ENCODE results near the gene DDAH1. TPM values are rescaled to one million over a fixed set of nuclear protein-coding genes. Genes with fewer than 3 reads are reported as not detected.
"Not testable (repeated sequence)": the region's sequence is repeated elsewhere in the genome, so short reads cannot be mapped to it uniquely, and the experiment has no call there.

Gene DDAH1
- total RNA-seq (72.0 and 75.2 TPM in 2 replicates), polyA plus RNA-seq (37.4 and 44.0 TPM in 2 replicates), polyA minus RNA-seq (69.4 and 83.6 TPM in 2 replicates), Bru-seq, nascent RNA (percentile 97 among the genes with signal in this experiment), BruChase-seq, experiment 1, labeled RNA remaining after a 6-hour chase (percentile 91 among the genes with signal in this experiment), BruChase-seq, experiment 2, labeled RNA remaining after a 2-hour chase (percentile 89 among the genes with signal in this experiment)
- 52.2 and 54.0 TPM in 2 replicates for polyA plus RNA-seq (2011; cell fraction: cytosol; rRNA removed)
- 37.3 and 48.8 TPM in 2 replicates for polyA plus RNA-seq (2011; cell fraction: nucleus; rRNA removed)
- 29.6 and 43.7 TPM in 2 replicates for polyA plus RNA-seq (2012)
- polyA minus RNA-seq (2011; cell fraction: cytosol; rRNA and poly(A)+ RNA removed): 10.1 TPM
- 43.9 and 57.7 TPM in 2 replicates for polyA minus RNA-seq (2011; cell fraction: nucleus; rRNA and poly(A)+ RNA removed)
- long read RNA-seq, transcript DDAH1-204 (7 exons, 3,909 nt): minor isoform, 18 of 144 reads
- long read RNA-seq, transcript DDAH1-201 (6 exons, 3,920 nt): major isoform, 73 of 144 reads
- long read RNA-seq, partial matches to known transcripts: 9 of 144 reads
- long read RNA-seq, other reads (novel, unspliced or antisense): 44 of 144 reads

GRCh38 chr1:85465099-85465785 lies at the start of gene DDAH1:
Gene DDAH1 (minus strand): TSS chr1:85465159. CDS start chr1:85465045, 114 bp downstream.
- ChIA-PET POLR2A (interaction anchor here (0.7 to 5.3 kb wide), 14 partner anchors 12 to 156 kb away, joined by 3 to 30 read pairs (median 4); partner anchors contain the start of gene CCN1), CTCF (interaction anchor here (0.7 to 7.2 kb wide), 9 partner anchors 12 to 228 kb away, joined by 3 to 48 read pairs (median 9); no protein-coding TSS in a partner anchor)
- intact Hi-C loops (cut with micrococcal nuclease): loop anchor here (2.0 kb wide), 1 partner anchor 46 kb away; no protein-coding TSS in a partner anchor
- Histone ChIP-seq H2AFZ (ENCODE audit: low read depth, low read length) (peak within 1 kb of the TSS; percentile 27), H3K4me3 (replicated peaks in 1 of 3; ENCODE audit: insufficient read depth in 1 of 3, low read depth in 1 of 3, low read length in 3 of 3) (peak within 1 kb of the TSS; percentile 65 to 97 (median 91)), H3K4me1 (ENCODE audit: control insufficient read depth, extremely low read depth, insufficient read depth, low read length) (peaks cover 34% of the 10 kb centered on the region), H3K9me1 (replicated peaks; ENCODE audit: control insufficient read depth, extremely low read depth, insufficient read depth, low read length) (no peaks in the 10 kb centered on the region), H3K79me2 (ENCODE audit: control insufficient read depth, insufficient read depth, low read length) (peaks cover 56% of the 10 kb centered on the region), H3K9ac (replicated peaks; ENCODE audit: extremely low read depth, insufficient read depth, low read length) (peak within 1 kb of the TSS; percentile 97), H4K20me1 (replicated peaks; ENCODE audit: control insufficient read depth, extremely low read depth, insufficient read depth, low read length) (no peaks in the 10 kb centered on the region), H3K27ac (ENCODE audit: insufficient read depth, low read depth, low read length) (peak within 1 kb of the TSS; percentile 90), H3K27me3 (ENCODE audit: control insufficient read depth in 2 of 2, insufficient read depth in 2 of 2, low read length in 2 of 2) (no peaks in the 10 kb centered on the region), H3K36me3 (ENCODE audit: control insufficient read depth in 2 of 2, extremely low read depth in 1 of 2, insufficient read depth in 2 of 2, low read length in 2 of 2) (no peaks in the 10 kb centered on the region), H3K4me2 (ENCODE audit: insufficient read depth, low read length) (peak within 1 kb of the TSS; percentile 96), H3K9me3 (replicated peaks; ENCODE audit: control insufficient read depth, insufficient read depth, low read length) (no peaks in the 10 kb centered on the region)
- peak; percentile 55 for FAIRE-seq
- no TSS peak for BruUV-seq (replicated peaks)
- DNase-seq (ENCODE audit: low read depth, low spot score): peak; percentile 59
- dilution Hi-C loops (cut with MboI; ENCODE audit: extremely low pct_ligation_motif_present, low sequenced_read_pairs): no loop called here
- TF ChIP-seq EZH2 (IDR thresholded peaks at IDR 0.05; ENCODE audit: borderline replicate concordance, low read depth, low read length, severe bottlenecking) (no peak), POLR2AphosphoS5 (IDR thresholded peaks at IDR 0.05; ENCODE audit: insufficient read depth, low read depth, low read length) (peak; percentile 22), POLR2A (IDR thresholded peaks at IDR 0.05; ENCODE audit: low read depth, low read length) (peak; percentile 59), MAX (IDR thresholded peaks at IDR 0.05; ENCODE audit: insufficient read depth, insufficient read length) (no peak)

GRCh38 chr1:85513998-85514397 lies 49.0 kb upstream of the DDAH1 start:
- dilution Hi-C loops (cut with MboI; ENCODE audit: extremely low pct_ligation_motif_present, low sequenced_read_pairs); POLR2A ChIA-PET: not testable (repeated sequence)

More at GRCh38 chr1:85513998-85514397, 49.0 kb upstream of the DDAH1 start:
- H2AFZ ChIP-seq (ENCODE audit: low read depth, low read length); H3K9me1 ChIP-seq (replicated peaks; ENCODE audit: control insufficient read depth, extremely low read depth, insufficient read depth, low read length); H3K9ac ChIP-seq (replicated peaks; ENCODE audit: extremely low read depth, insufficient read depth, low read length); CTCF ChIA-PET; intact Hi-C loops (cut with micrococcal nuclease); H3K4me2 ChIP-seq (ENCODE audit: insufficient read depth, low read length); BruUV-seq (replicated peaks); H4K20me1 ChIP-seq (replicated peaks; ENCODE audit: control insufficient read depth, extremely low read depth, insufficient read depth, low read length); H3K27ac ChIP-seq (ENCODE audit: insufficient read depth, low read depth, low read length); H3K4me1 ChIP-seq (ENCODE audit: control insufficient read depth, extremely low read depth, insufficient read depth, low read length); H3K36me3 ChIP-seq (ENCODE audit: control insufficient read depth in 2 of 2, extremely low read depth in 1 of 2, insufficient read depth in 2 of 2, low read length in 2 of 2); H3K4me3 ChIP-seq (replicated peaks in 1 of 3; ENCODE audit: insufficient read depth in 1 of 3, low read depth in 1 of 3, low read length in 3 of 3); H3K9me3 ChIP-seq (replicated peaks; ENCODE audit: control insufficient read depth, insufficient read depth, low read length); DNase-seq (ENCODE audit: low read depth, low spot score); H3K79me2 ChIP-seq (ENCODE audit: control insufficient read depth, insufficient read depth, low read length); H3K27me3 ChIP-seq (ENCODE audit: control insufficient read depth in 2 of 2, insufficient read depth in 2 of 2, low read length in 2 of 2); FAIRE-seq: not testable (repeated sequence)
